HCT116 (cell line): ENCODE measurements around the gene WWTR1. TPM values are rescaled to one million over a fixed set of nuclear protein-coding genes. Genes with fewer than 3 reads are reported as not detected.

Experiments used
- ATAC-seq: fragments of 200-7000 bp; cut with Tn5 transposase; 2 replicates; pipeline ENCODE4 v1.9.1; 2020; ENCODE audit warnings: mild to moderate bottlenecking, moderate library complexity
- BruUV-seq: library from RNA; stranded (reverse); fragments of 400-500 nt; replicated peaks from 2 replicates; lab custom pipeline; 2021; lab: Mats Ljungman, UMichigan
- CTCF ChIA-PET: fragments of 300-600 bp; sonication (Branson Sonifier 250); formaldehyde crosslinking; loops from one replicate; lab custom pipeline; 2021; ENCODE audit warnings: antibody characterized with exemption; lab: Charles Lee
- POLR2A ChIA-PET: fragments of 300-600, 350-600 bp; sonication (Branson Sonifier 250); formaldehyde crosslinking; loops from one replicate; lab custom pipeline; 2021; ENCODE audit warnings: antibody characterized with exemption; lab: Charles Lee
- RAD21 ChIA-PET, 2 experiments: fragments of 300-600 bp; sonication (Branson Sonifier 250); formaldehyde crosslinking; loops; one replicate each; lab custom pipeline; 2023; ENCODE audit warnings: low total read pairs in 2 of 2; ENCODE audit not compliant: uncharacterized antibody in 2 of 2, unreplicated experiment in 2 of 2, low non-redundant PET in 1 of 2; lab: Charles Lee
- DNase-seq: peaks from one replicate; pipeline ENCODE4 v3.0.0-alpha.2; 2010; ENCODE audit warnings: low read depth, low spot score
- H2AFZ ChIP-seq: fragments of 200-600 bp; shearing (Covaris generic), sonication (generic); 2 replicates; pipeline ENCODE4 v1.6.1; 2017; ENCODE audit warnings: low read depth, mixed run types, mixed read lengths, antibody characterized with exemption, low read length; ENCODE audit not compliant: poor library complexity, severe bottlenecking
- H3K27ac ChIP-seq: 2 replicates; pipeline ENCODE4 v1.5.1; 2012; ENCODE audit warnings: low read depth, low read length
- H3K27me3 ChIP-seq: fragments of 200-600 bp; sonication (generic); 2 replicates; pipeline ENCODE4 v1.6.1; 2016; ENCODE audit warnings: mixed run types, low read length, mixed read lengths; ENCODE audit not compliant: insufficient read depth
- H3K36me3 ChIP-seq, 2 experiments: fragments of 200-500 bp in 1 of 2; fragments of 200-600 bp in 1 of 2; sonication (Bioruptor generic) in 1 of 2; sonication (generic) in 1 of 2; 2 replicates each; pipeline versions ENCODE4 v1.5.1 to v1.6.1; 2014 to 2016; ENCODE audit warnings: low read length in 2 of 2, inconsistent platforms in 1 of 2, mixed read lengths in 1 of 2, mixed run types in 1 of 2; ENCODE audit not compliant: insufficient read depth in 2 of 2, control insufficient read depth in 1 of 2
- H3K4me1 ChIP-seq, 2 experiments: fragments of 200-600 bp in 1 of 2; sonication (generic) in 1 of 2; 2 replicates each; pipeline versions ENCODE4 v1.5.1 to v1.6.1; 2012 to 2017; ENCODE audit warnings: low read length in 2 of 2, inconsistent platforms in 1 of 2, mild to moderate bottlenecking in 1 of 2, mixed read lengths in 1 of 2, mixed run types in 1 of 2, moderate library complexity in 1 of 2; ENCODE audit not compliant: insufficient read depth in 2 of 2, control insufficient read depth in 1 of 2
- H3K4me2 ChIP-seq: fragments of 200-600 bp; sonication (generic); 2 replicates; pipeline ENCODE4 v1.6.1; 2017; ENCODE audit warnings: mixed run types, low read length, mixed read lengths
- H3K4me3 ChIP-seq, 2 experiments: fragments of 200-600 bp in 1 of 2; sonication (generic) in 1 of 2; replicated peaks in 1 of 2; 2 replicates each; pipeline ENCODE4 v1.5.1; 2011 to 2016; ENCODE audit warnings: low read length in 2 of 2, control low read depth in 1 of 2, low read depth in 1 of 2, mild to moderate bottlenecking in 1 of 2, mixed read lengths in 1 of 2, mixed run types in 1 of 2
- H3K79me2 ChIP-seq: fragments of 200-600 bp; sonication (generic); 2 replicates; pipeline ENCODE4 v1.6.1; 2017; ENCODE audit warnings: mild to moderate bottlenecking, mixed run types, low read length, moderate library complexity, mixed read lengths; ENCODE audit not compliant: insufficient read depth
- H3K9ac ChIP-seq: fragments of 200-600 bp; sonication (generic); 2 replicates; pipeline ENCODE4 v1.6.1; 2016; ENCODE audit warnings: low read length, mixed read lengths
- H3K9me2 ChIP-seq: fragments of 200-600 bp; sonication (generic), shearing (Covaris generic); 2 replicates; pipeline ENCODE4 v1.6.1; 2017; ENCODE audit warnings: mixed run types, mild to moderate bottlenecking, moderate library complexity; ENCODE audit not compliant: insufficient read depth
- H3K9me3 ChIP-seq, 2 experiments: fragments of 200-500 bp in 1 of 2; fragments of 200-600 bp in 1 of 2; sonication (Bioruptor generic) in 1 of 2; sonication (generic) in 1 of 2; 2 replicates each; pipeline ENCODE4 v1.6.1; 2014 to 2017; ENCODE audit warnings: low read length in 2 of 2, mixed read lengths in 2 of 2, inconsistent platforms in 1 of 2, low read depth in 1 of 2, mild to moderate bottlenecking in 1 of 2, mixed run types in 1 of 2, moderate library complexity in 1 of 2; ENCODE audit not compliant: control insufficient read depth in 1 of 2, insufficient read depth in 1 of 2
- H4K20me1 ChIP-seq: fragments of 200-600 bp; sonication (generic), shearing (Covaris generic); 2 replicates; pipeline ENCODE4 v1.6.1; 2017; ENCODE audit warnings: mixed run types, mild to moderate bottlenecking, moderate library complexity; ENCODE audit not compliant: insufficient read depth
- CBX3 ChIP-seq: IDR thresholded peaks from 2 replicates; pipeline ENCODE4 v1.6.1; 2012; ENCODE audit warnings: low read depth
- EGR1 ChIP-seq: IDR thresholded peaks from 2 replicates; pipeline ENCODE4 v1.6.1; 2012; ENCODE audit warnings: low read depth
- ELF1 ChIP-seq: IDR thresholded peaks from 2 replicates; pipeline ENCODE4 v1.6.1; 2012; ENCODE audit warnings: low read depth, borderline replicate concordance
- EZH2 ChIP-seq: fragments of 200-600 bp; sonication (generic); IDR thresholded peaks from 2 replicates; pipeline ENCODE4 v1.6.1; 2017; ENCODE audit warnings: antibody characterized with exemption, mixed run types
- EZH2phosphoT487 ChIP-seq: fragments of 200-600 bp; IDR thresholded peaks from 2 replicates; pipeline ENCODE4 v1.6.1; 2018; ENCODE audit warnings: antibody characterized with exemption, borderline replicate concordance
- FOSL1 ChIP-seq: IDR thresholded peaks from 2 replicates; pipeline ENCODE4 v1.6.1; 2012; ENCODE audit warnings: low read depth
- JUND ChIP-seq: IDR thresholded peaks from 2 replicates; pipeline ENCODE4 v1.6.1; 2012
- POLR2A ChIP-seq: IDR thresholded peaks from 2 replicates; pipeline ENCODE4 v1.7.0; 2011; ENCODE audit warnings: borderline replicate concordance; ENCODE audit not compliant: insufficient read depth, insufficient read length; ENCODE audit errors: extremely low read depth
- POLR2AphosphoS5 ChIP-seq: IDR thresholded peaks from 2 replicates; pipeline ENCODE4 v1.6.1; 2011; ENCODE audit warnings: mild to moderate bottlenecking, low read depth, low read length, moderate library complexity
- RAD21 ChIP-seq: IDR thresholded peaks from 2 replicates; pipeline ENCODE4 v1.6.1; 2012; ENCODE audit warnings: low read depth, mild to moderate bottlenecking
- SIN3A ChIP-seq: IDR thresholded peaks from 2 replicates; pipeline ENCODE4 v1.6.1; 2012; ENCODE audit warnings: low read depth
- SP1 ChIP-seq: IDR thresholded peaks from 2 replicates; pipeline ENCODE4 v1.6.1; 2012; ENCODE audit warnings: low read depth
- SRF ChIP-seq: IDR thresholded peaks from 2 replicates; pipeline ENCODE4 v1.6.1; 2012; ENCODE audit warnings: low read depth
- YY1 ChIP-seq: IDR thresholded peaks from 2 replicates; pipeline ENCODE4 v1.6.1; 2011; ENCODE audit warnings: low read length, low read depth, moderate library complexity, mild to moderate bottlenecking; ENCODE audit not compliant: insufficient replicate concordance; ENCODE audit errors: extremely low read depth
- ZFX ChIP-seq: fragments of 450-650 bp; IDR thresholded peaks from 2 replicates; pipeline ENCODE4 v1.6.1; 2017
- ZNF274 ChIP-seq: fragments of 200-500 bp; sonication (Bioruptor generic); IDR thresholded peaks from 2 replicates; pipeline ENCODE4 v1.6.1; 2014; ENCODE audit warnings: mild to moderate bottlenecking, low read depth, low read length, inconsistent platforms
- intact Hi-C: fragments of 100-400 bp; cut with micrococcal nuclease; formaldehyde crosslinking; loops from 2 replicates; pipeline ENCODE4 v1.10.0; 2022
- total RNA-seq: library from RNA; stranded (reverse); gene quantifications from one replicate; pipeline ENCODE4 v1.2.1, GENCODE V29; 2021; ENCODE audit not compliant: unreplicated experiment
- TF ChIP-seq, protein P1 (sequence below): IDR thresholded peaks from 2 replicates; pipeline ENCODE4 v1.6.1; 2012
- TF ChIP-seq, protein P2 (sequence below): IDR thresholded peaks from 2 replicates; pipeline ENCODE4 v1.6.1; 2012; ENCODE audit warnings: low read depth
- TF ChIP-seq, protein P3 (sequence below): IDR thresholded peaks from 2 replicates; pipeline ENCODE4 v1.6.1; 2011; ENCODE audit warnings: mild to moderate bottlenecking, low read length, moderate library complexity; ENCODE audit not compliant: insufficient replicate concordance; ENCODE audit errors: extremely low read depth

The WWTR1 gene
- total RNA-seq, 1 experiment from 2014 or later = 46.9 TPM

DNA sequence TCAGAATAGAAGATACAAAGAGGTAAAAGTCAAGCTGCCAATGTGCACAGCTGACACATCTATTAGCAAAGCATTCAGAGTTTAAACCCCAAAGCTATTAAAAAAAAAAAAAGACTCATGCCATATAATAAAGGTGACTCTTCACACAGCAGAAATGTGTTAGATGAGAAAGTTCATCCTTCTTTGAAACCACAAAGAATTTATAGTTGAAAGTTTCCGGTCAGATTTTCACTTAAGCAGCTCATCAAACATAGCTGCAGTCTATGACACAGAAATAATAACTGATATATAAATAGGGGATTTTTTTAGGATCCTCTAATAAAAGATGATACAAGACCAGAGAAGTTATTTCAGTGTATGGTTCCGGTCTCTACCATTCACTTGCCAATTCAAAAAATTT lies 76.6 kb downstream of the WWTR1 start:
- Histone ChIP-seq H3K4me1 (peaks cover 97 to 100% of the 10 kb centered on the region in 2 experiments), H3K27ac (peak overlapping the region; percentile 99), H2AFZ (no peak overlapping the region), H3K36me3 (no peaks in the 10 kb centered on the region), H3K4me2 (peak overlapping the region; percentile 84), H3K4me3 (peak overlapping the region; percentile 15 to 47), H3K9me3 (no peaks in the 10 kb centered on the region), H4K20me1 (no peaks in the 10 kb centered on the region), H3K9me2 (no peaks in the 10 kb centered on the region), H3K27me3 (no peaks in the 10 kb centered on the region), H3K79me2 (peaks cover 62% of the 10 kb centered on the region)
- intact Hi-C loops = loop anchor here (5.0 kb wide), 1 partner anchor 76 kb away; the partner anchor contains the start of gene WWTR1
- ChIA-PET CTCF (interaction anchor here (1.4 to 3.7 kb wide), 2 partner anchors 12 to 136 kb away, joined by 5 to 28 read pairs; no protein-coding TSS in a partner anchor), RAD21 (interaction anchor here in 1 of 2 experiments (0.7 to 1.5 kb wide), 3 partner anchors 44 to 182 kb away, joined by 3 to 4 read pairs (median 4); partner anchors contain the start of gene WWTR1), POLR2A (interaction anchor here (0.6 to 1.7 kb wide), 3 partner anchors 9 to 179 kb away, joined by 3 to 5 read pairs (median 5); no protein-coding TSS in a partner anchor)
- DNase-seq = no peak
- ATAC-seq = peak; percentile 8
- BruUV-seq = TSS peak; percentile 76
- TF ChIP-seq ELF1 = no peak
- no peak for TF ChIP-seq EZH2phosphoT487
- no peak for TF ChIP-seq JUND
- TF ChIP-seq SIN3A = no peak
- TF ChIP-seq, protein P1, sequence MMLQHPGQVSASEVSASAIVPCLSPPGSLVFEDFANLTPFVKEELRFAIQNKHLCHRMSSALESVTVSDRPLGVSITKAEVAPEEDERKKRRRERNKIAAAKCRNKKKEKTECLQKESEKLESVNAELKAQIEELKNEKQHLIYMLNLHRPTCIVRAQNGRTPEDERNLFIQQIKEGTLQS = no peak
- no peak for TF ChIP-seq ZFX
- TF ChIP-seq SRF = no peak
- TF ChIP-seq, protein P2, sequence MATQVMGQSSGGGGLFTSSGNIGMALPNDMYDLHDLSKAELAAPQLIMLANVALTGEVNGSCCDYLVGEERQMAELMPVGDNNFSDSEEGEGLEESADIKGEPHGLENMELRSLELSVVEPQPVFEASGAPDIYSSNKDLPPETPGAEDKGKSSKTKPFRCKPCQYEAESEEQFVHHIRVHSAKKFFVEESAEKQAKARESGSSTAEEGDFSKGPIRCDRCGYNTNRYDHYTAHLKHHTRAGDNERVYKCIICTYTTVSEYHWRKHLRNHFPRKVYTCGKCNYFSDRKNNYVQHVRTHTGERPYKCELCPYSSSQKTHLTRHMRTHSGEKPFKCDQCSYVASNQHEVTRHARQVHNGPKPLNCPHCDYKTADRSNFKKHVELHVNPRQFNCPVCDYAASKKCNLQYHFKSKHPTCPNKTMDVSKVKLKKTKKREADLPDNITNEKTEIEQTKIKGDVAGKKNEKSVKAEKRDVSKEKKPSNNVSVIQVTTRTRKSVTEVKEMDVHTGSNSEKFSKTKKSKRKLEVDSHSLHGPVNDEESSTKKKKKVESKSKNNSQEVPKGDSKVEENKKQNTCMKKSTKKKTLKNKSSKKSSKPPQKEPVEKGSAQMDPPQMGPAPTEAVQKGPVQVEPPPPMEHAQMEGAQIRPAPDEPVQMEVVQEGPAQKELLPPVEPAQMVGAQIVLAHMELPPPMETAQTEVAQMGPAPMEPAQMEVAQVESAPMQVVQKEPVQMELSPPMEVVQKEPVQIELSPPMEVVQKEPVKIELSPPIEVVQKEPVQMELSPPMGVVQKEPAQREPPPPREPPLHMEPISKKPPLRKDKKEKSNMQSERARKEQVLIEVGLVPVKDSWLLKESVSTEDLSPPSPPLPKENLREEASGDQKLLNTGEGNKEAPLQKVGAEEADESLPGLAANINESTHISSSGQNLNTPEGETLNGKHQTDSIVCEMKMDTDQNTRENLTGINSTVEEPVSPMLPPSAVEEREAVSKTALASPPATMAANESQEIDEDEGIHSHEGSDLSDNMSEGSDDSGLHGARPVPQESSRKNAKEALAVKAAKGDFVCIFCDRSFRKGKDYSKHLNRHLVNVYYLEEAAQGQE = no peak
- TF ChIP-seq YY1 = no peak
- TF ChIP-seq EZH2 = no peak
- no peak for TF ChIP-seq CBX3
- TF ChIP-seq POLR2A = no peak
- TF ChIP-seq RAD21 = no peak
- TF ChIP-seq, protein P3, sequence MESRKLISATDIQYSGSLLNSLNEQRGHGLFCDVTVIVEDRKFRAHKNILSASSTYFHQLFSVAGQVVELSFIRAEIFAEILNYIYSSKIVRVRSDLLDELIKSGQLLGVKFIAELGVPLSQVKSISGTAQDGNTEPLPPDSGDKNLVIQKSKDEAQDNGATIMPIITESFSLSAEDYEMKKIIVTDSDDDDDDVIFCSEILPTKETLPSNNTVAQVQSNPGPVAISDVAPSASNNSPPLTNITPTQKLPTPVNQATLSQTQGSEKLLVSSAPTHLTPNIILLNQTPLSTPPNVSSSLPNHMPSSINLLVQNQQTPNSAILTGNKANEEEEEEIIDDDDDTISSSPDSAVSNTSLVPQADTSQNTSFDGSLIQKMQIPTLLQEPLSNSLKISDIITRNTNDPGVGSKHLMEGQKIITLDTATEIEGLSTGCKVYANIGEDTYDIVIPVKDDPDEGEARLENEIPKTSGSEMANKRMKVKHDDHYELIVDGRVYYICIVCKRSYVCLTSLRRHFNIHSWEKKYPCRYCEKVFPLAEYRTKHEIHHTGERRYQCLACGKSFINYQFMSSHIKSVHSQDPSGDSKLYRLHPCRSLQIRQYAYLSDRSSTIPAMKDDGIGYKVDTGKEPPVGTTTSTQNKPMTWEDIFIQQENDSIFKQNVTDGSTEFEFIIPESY = no peak
- TF ChIP-seq EGR1 = no peak
- TF ChIP-seq SP1 = no peak
- TF ChIP-seq ZNF274 = no peak
- no peak for TF ChIP-seq FOSL1
- TF ChIP-seq POLR2AphosphoS5 = no peak
- TF ChIP-seq, all 23 proteins: peak for 0
- peak overlapping the region; percentile 77 for H3K9ac ChIP-seq
